Aorta (tissue), 5 donors: ENCODE results near the gene SRPK3. TPM values are rescaled to one million over a fixed set of nuclear protein-coding genes. Genes with fewer than 3 reads are reported as not detected.
"Not testable (repeated sequence)": the region's sequence is repeated elsewhere in the genome, so short reads cannot be mapped to it uniquely, and the experiment has no call there.

Experiments used
- ATAC-seq: fragments of 200-7000 bp; cut with Tn5 transposase; one replicate; pipeline ENCODE4 v1.9.1; 2022; ENCODE audit warnings: moderate library complexity; ENCODE audit not compliant: low FRiP score
- DNase-seq, 2 donors: peaks; one replicate each; pipeline ENCODE4 v3.0.0-alpha.2; 2020
- H3K27ac ChIP-seq, 2 donors: one replicate each; pipeline ENCODE4 v1.5.1; 2013; ENCODE audit warnings: low read length in 2 of 2, mild to moderate bottlenecking in 2 of 2, moderate library complexity in 2 of 2, control low read depth in 1 of 2, inconsistent platforms in 1 of 2, low read depth in 1 of 2
- H3K27me3 ChIP-seq, 2 donors: one replicate each; pipeline ENCODE4 v1.6.1; 2013; ENCODE audit warnings: control low read depth in 1 of 2, low read length in 1 of 2, mild to moderate bottlenecking in 1 of 2, moderate library complexity in 1 of 2; ENCODE audit not compliant: insufficient read depth in 2 of 2, control insufficient read depth in 1 of 2
- H3K36me3 ChIP-seq, 2 donors: one replicate each; pipeline ENCODE4 v1.6.1; 2013; ENCODE audit warnings: control low read depth in 1 of 2, low read length in 1 of 2, mild to moderate bottlenecking in 1 of 2; ENCODE audit not compliant: insufficient read depth in 2 of 2, control insufficient read depth in 1 of 2
- H3K4me1 ChIP-seq, 2 donors: one replicate each; pipeline ENCODE4 v1.6.1; 2013; ENCODE audit warnings: low read length in 2 of 2, control low read depth in 1 of 2, mild to moderate bottlenecking in 1 of 2, moderate library complexity in 1 of 2; ENCODE audit not compliant: insufficient read depth in 2 of 2, control insufficient read depth in 1 of 2
- H3K4me3 ChIP-seq, 2 donors: one replicate each; pipeline ENCODE4 v1.5.1; 2013; ENCODE audit warnings: low read length in 2 of 2, control low read depth in 1 of 2, mild to moderate bottlenecking in 1 of 2
- H3K9me3 ChIP-seq: one replicate; pipeline ENCODE4 v1.6.1; 2013; ENCODE audit warnings: mild to moderate bottlenecking, low read length; ENCODE audit not compliant: control insufficient read depth
- WGBS, 2 donors: extraction: QIAGEN DNeasy Blood & Tissue Kit; methylation state at CpG; one replicate each; pipeline ENCODE4 v1.1.7; 2013; 5-methylcytosine and 5-hydroxymethylcytosine counted together
- intact Hi-C, 2 donors: fragments of 100-400 bp; cut with DNase I; formaldehyde crosslinking; loops; one replicate each; pipeline versions ENCODE4 v1.14.2 to v1.15.0; 2022
- polyA plus RNA-seq, 2 donors: library from polyadenylated mRNA; stranded (reverse); fragments of 200-250 nt; gene quantifications; one replicate each; pipeline ENCODE4 v1.2.3, GENCODE V29; 2013
- total RNA-seq, 2 donors: library from RNA; stranded (reverse); fragmentation: NEBNext Ultra II Directional; extraction: Animal tissue kit (Norgen Biotek cat#: 25700); gene quantifications; one replicate each; pipeline ENCODE4 v1.2.1, GENCODE V29; 2021
- donor health status: healthy with polysubstance abuse.
- donor health status: Bipolar disorder and iron deficiency.
- donor health status: DM: no; HTN: no; CAD: no.
- donor health status: DM: no; HTN: no; CAD: no.
- donor health status: DM: yes; HTN: yes; CAD: no.

The SRPK3 gene
- total and polyA plus RNA-seq, 4 donors: 1.1 to 11.0 (median 6.7) TPM

DNA sequence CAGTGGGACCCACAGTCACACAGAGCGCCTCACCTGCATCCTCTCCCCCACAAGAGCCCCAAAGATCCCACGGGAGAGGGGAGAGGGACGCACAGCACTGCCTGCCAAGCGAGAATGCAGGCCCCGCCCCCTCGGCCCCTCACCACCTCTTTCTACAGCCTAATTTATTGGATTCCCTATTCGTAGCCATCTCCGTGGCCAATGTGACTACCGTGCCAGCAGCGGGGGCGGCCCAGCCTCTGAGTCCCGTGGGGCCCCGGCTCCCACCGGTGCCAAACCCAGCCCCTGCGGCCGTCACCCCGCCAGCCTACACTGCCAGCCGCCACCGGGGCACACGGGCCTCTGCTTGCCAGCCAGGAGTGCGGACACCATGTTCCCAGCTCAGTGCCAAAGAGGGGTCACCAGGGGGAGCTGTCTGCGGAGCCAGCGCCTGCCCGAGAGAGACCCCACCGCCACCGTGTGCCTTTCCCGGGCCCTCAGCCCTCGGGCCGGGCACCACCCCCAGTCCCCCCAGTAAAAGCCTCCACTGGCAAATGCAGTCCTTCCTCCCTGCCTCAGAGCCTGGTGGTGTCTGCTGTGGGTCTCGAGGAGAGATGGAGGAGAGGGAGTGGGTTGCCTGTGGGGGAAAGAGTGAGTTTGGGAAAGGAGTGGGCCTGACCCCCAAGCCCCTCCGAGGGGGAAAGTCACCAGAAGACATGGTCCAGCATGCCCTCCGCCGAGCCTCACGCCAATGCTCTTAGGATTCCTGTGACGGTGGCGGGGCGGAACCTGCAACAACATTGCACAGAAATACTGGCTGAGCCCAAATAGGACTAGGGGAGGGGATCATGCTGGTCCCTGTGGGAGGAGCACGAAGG lies 36.4 kb upstream of the SRPK3 start:
- Histone ChIP-seq H3K4me3 (no peak overlapping the region), H3K27ac (peak overlapping the region in 1 of 2 donors; percentile 93)

DNA sequence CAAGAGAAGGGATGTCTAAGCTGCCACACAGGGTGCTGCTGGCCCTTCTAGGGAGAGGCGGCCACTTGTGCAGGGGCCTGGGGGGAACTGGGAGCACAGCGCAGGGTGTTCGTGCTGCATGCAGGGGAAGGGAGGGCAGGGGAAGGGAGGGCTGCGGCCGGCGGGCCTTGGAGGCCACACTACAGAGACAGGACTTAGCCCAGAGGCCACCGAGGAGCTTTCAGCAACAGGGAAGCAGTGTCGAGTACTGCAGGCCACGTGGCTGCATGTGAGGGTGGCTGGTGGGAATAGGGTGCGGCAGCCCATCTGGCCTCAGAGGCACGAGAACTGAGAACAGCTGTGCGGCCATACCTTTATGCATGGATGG lies 35.8 kb upstream of the SRPK3 start:
- intact Hi-C loops, H3K27me3 ChIP-seq, H3K27ac ChIP-seq, H3K4me1 ChIP-seq, H3K36me3 ChIP-seq, ATAC-seq, H3K9me3 ChIP-seq, DNase-seq, H3K4me3 ChIP-seq: not testable (repeated sequence)
- WGBS, 2 donors: 25 to 58% methylated on average over 12 of the region's 12 CpGs

More for the DNA sequence above, 36.4 kb upstream of the SRPK3 start:
- no peaks in the 10 kb centered on the region for H3K27me3 ChIP-seq
- ATAC-seq: no peak
- H3K4me1 ChIP-seq: no peaks in the 10 kb centered on the region
- peak in 1 of 2 donors; percentile 57 for DNase-seq
- no peaks in the 10 kb centered on the region for H3K36me3 ChIP-seq
- WGBS, 2 donors: 4 to 20% methylated on average over 37 to 38 of the region's 38 CpGs
- intact Hi-C loops: no loop called here
- no peaks in the 10 kb centered on the region for H3K9me3 ChIP-seq

DNA sequence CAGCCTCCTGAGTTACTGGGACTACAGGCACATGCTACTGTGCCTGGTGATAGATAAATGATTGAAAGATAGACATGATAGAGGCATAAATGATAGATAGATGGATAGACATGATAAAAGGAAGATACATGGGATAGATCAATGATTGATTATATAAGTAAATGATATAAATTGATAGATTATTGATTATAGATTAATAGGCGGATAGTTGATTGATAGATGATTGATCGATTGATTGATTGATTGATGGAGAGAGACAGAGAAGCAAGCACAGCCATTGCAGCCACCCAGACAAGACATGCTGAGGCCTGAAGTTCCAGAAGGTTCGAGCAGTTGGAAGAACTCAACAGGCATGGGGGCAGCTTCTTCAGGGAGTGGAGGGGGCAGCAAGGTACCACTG lies 34.5 kb upstream of the SRPK3 start:
- ATAC-seq: no peak
- Histone ChIP-seq H3K36me3 (no peaks in the 10 kb centered on the region), H3K4me3 (no peak overlapping the region), H3K27ac (no peak overlapping the region), H3K4me1 (no peaks in the 10 kb centered on the region), H3K9me3 (no peaks in the 10 kb centered on the region), H3K27me3 (no peaks in the 10 kb centered on the region)
- no peak for DNase-seq
- WGBS, 2 donors: 73 to 75% methylated on average over 3 of the region's 3 CpGs
- intact Hi-C loops: no loop called here

DNA sequence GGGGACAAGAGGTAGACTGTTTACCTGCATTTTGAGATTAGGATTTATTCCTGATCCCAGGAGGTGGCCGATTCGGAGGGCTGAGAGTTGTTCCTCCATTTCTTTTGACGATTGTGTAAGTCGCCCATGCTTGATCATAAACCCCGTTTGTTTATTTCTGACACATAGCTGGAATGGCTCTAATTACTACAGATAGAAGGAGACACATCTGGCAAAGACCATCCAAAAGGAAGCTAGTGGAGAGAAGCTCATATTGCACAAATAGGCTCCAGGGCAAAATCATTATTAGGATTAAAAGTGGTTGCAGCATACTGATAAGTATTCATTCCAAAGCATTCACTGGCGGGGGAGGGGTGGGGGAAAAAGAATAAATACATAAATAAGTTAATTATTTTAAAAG lies 33.9 kb upstream of the SRPK3 start:
- DNase-seq, H3K27ac ChIP-seq, H3K4me1 ChIP-seq, ATAC-seq, H3K36me3 ChIP-seq, H3K4me3 ChIP-seq, H3K27me3 ChIP-seq, H3K9me3 ChIP-seq, intact Hi-C loops: not testable (repeated sequence)
- WGBS, 2 donors: 76 to 81% methylated on average over 6 of the region's 6 CpGs

DNA sequence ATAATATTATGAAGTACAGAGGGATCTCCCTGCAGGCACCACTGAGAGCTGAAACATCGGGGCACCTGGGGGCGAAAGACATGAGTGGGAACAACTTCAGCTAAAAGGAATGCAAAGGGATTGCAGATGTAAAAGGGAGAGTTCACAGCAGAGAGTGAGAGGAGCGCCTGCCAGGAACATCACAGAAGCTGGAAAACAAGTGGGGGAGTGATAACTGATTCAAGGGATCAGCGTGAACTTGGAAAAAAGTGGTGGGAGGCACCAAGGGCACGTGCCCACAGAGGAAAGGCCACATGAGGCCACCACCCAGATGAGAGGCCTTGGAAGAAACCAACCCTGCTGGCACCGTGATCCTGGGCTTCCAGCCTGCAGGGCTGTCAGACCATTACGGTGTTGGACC lies 31.8 kb upstream of the SRPK3 start:
- DNase-seq, intact Hi-C loops, H3K36me3 ChIP-seq, H3K9me3 ChIP-seq, H3K27me3 ChIP-seq, H3K27ac ChIP-seq, ATAC-seq, H3K4me3 ChIP-seq, H3K4me1 ChIP-seq: not testable (repeated sequence)
- 87 to 93% methylated on average over 7 of the region's 7 CpGs for WGBS, 2 donors

DNA sequence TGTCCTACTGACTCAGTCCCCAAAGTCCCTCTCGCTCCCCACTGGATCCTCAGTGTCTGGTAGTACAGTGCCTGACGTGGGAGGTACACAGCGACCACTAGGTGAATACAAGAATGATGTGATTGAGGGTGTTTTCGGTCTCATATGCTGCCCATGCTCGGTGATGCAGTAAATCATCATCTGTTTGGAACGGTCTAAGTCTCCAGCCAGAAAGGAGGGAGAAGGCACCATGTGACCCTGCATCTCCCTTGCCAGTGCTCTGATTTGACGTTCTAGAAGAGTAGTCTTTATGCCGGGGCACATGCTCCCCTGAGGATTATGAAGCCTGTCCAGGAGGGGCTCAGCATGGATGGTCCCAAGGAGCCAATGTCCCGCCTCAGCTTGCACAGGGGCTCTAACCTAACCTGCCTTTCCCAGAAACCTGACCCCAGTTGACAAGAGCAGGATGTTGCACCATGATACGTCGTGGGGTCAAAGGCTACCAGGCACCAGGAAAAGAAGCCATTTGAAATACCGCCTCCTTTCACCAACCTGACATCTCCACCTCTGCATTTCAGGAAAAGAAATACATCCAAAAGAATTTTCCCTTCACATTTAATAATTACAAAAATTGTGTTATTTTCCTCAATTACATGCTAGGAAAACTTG lies 30.6 kb upstream of the SRPK3 start:
- DNase-seq (no peak), ATAC-seq (no peak)
- 69 to 76% methylated on average over 12 of the region's 12 CpGs for WGBS, 2 donors
- no peaks in the 10 kb centered on the region for H3K27me3 ChIP-seq
- intact Hi-C loops: no loop called here
- H3K4me3 ChIP-seq: no peak overlapping the region
- no peaks in the 10 kb centered on the region for H3K36me3 ChIP-seq
- H3K4me1 ChIP-seq: no peaks in the 10 kb centered on the region
- H3K9me3 ChIP-seq: no peaks in the 10 kb centered on the region
- no peak overlapping the region for H3K27ac ChIP-seq

DNA sequence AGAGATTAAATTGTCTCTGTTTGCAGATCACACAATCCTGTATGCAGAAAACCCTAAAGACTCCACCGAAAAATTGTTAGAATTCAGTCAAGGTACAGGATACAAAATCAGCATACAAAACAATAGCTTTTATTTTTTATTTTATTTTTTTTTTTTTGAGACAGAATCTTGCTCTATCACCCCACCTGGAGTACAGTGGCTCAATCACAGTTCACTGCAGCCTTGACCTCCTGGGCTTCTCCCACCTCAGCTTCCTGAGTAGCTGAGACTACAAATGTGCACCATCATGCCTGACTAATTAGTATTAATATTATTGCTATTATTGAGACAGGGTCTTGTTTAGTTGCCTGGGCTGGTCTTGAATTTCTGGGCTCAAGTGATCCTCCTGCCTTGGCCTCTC lies 25.7 kb upstream of the SRPK3 start:
- no peak for DNase-seq
- intact Hi-C loops: no loop called here
- no peaks in the 10 kb centered on the region for H3K36me3 ChIP-seq
- H3K4me3 ChIP-seq: no peak overlapping the region
- no peaks in the 10 kb centered on the region for H3K27me3 ChIP-seq
- no peak overlapping the region for H3K27ac ChIP-seq
- WGBS, 2 donors: 89 to 91% methylated on average over 1 of the region's 1 CpG
- H3K9me3 ChIP-seq: no peaks in the 10 kb centered on the region
- no peaks in the 10 kb centered on the region for H3K4me1 ChIP-seq
- ATAC-seq: no peak

DNA sequence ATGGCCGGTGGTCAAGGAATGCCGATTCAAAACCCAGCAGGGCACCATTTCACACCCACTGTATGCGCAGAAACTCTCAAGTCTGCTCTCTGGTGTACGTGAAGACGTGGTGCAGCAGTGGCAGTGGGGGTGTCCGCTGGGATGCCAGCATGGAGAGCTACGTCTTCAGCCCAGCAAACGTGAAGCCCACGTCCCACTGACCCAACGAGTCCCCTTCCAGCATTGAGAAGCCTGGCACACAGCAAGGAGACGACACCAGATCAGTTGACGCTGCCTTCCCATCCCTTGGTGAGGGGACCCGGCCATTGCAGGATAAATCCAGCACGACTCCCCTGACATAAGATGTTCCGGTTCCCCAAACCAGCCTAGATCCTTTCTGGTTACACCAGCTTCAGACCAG lies 19.0 kb upstream of the SRPK3 start:
- 82 to 88% methylated on average over 15 of the region's 15 CpGs for WGBS, 2 donors
- H3K27me3 ChIP-seq: no peaks in the 10 kb centered on the region
- ATAC-seq (no peak), DNase-seq (no peak)
- intact Hi-C loops: loop anchor here in 1 of 2 donors (5.0 kb wide), 2 partner anchors 175 to 190 kb away; partner anchors contain the start of gene NAA10
- H3K9me3 ChIP-seq: no peaks in the 10 kb centered on the region
- H3K4me1 ChIP-seq: no peaks in the 10 kb centered on the region
- H3K36me3 ChIP-seq: no peaks in the 10 kb centered on the region
- H3K27ac ChIP-seq: no peak overlapping the region
- H3K4me3 ChIP-seq: no peak overlapping the region
